ENCODE results near the gene PPARG.

PPARG gene

DNA sequence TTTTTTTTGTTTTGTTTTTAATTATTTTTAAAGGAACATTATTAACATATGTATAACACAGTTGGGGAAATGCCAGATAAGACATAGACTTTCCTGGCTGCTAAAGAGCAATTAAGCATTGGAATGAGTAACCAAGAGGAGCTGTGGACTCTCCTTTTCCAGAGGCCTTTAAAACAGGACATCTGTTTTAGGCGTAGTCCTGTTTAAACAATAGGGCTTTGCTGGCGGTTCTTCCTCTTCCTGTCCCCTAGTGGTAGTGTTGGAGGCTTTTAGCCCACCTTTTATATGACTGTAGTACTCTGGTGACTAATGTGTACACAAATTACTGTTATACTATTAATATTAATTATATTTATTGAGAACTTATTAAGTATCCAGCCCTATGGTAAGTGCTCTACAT, 81.9 kb downstream of the PPARG start:
- ATAC-seq (ENCODE audit: low read depth) (no peak), DNase-seq (ENCODE audit: low spot score) (no peak)
- no peaks in the 10 kb centered on the region for H3K36me3 ChIP-seq (ENCODE audit: low read depth)
- TF ChIP-seq, protein P1, sequence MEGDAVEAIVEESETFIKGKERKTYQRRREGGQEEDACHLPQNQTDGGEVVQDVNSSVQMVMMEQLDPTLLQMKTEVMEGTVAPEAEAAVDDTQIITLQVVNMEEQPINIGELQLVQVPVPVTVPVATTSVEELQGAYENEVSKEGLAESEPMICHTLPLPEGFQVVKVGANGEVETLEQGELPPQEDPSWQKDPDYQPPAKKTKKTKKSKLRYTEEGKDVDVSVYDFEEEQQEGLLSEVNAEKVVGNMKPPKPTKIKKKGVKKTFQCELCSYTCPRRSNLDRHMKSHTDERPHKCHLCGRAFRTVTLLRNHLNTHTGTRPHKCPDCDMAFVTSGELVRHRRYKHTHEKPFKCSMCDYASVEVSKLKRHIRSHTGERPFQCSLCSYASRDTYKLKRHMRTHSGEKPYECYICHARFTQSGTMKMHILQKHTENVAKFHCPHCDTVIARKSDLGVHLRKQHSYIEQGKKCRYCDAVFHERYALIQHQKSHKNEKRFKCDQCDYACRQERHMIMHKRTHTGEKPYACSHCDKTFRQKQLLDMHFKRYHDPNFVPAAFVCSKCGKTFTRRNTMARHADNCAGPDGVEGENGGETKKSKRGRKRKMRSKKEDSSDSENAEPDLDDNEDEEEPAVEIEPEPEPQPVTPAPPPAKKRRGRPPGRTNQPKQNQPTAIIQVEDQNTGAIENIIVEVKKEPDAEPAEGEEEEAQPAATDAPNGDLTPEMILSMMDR (IDR thresholded peaks at IDR 0.05; ENCODE audit: poor library complexity, severe bottlenecking) = no peak
- no peak overlapping the region for H3K4me3 ChIP-seq (ENCODE audit: severe bottlenecking)
- H3K27me3 ChIP-seq (ENCODE audit: insufficient read depth, poor library complexity, severe bottlenecking) = no peaks in the 10 kb centered on the region
- no peak overlapping the region for H3K27ac ChIP-seq (ENCODE audit: poor library complexity, severe bottlenecking)
- H3K9me3 ChIP-seq (ENCODE audit: severe bottlenecking) = no peaks in the 10 kb centered on the region
- peaks cover 4% of the 10 kb centered on the region for H3K4me1 ChIP-seq (ENCODE audit: insufficient read depth, poor library complexity, severe bottlenecking)

- no peak for ATAC-seq (ENCODE audit: low read depth)
- H3K27me3 ChIP-seq (ENCODE audit: insufficient read depth, poor library complexity, severe bottlenecking) = no peaks in the 10 kb centered on the region
- H3K9me3 ChIP-seq (ENCODE audit: severe bottlenecking) = no peaks in the 10 kb centered on the region
- peaks cover 4% of the 10 kb centered on the region for H3K4me1 ChIP-seq (ENCODE audit: insufficient read depth, poor library complexity, severe bottlenecking)
- TF ChIP-seq, protein P1 (IDR thresholded peaks at IDR 0.05; ENCODE audit: poor library complexity, severe bottlenecking) = no peak
- no peaks in the 10 kb centered on the region for H3K36me3 ChIP-seq (ENCODE audit: low read depth)
- no peak overlapping the region for H3K27ac ChIP-seq (ENCODE audit: poor library complexity, severe bottlenecking)
- no peak overlapping the region for H3K4me3 ChIP-seq (ENCODE audit: severe bottlenecking)
- DNase-seq (ENCODE audit: low spot score) = no peak
These were observed 82.8 kb downstream of the PPARG start for GRCh38 chr3:12371525-12372140.

DNA sequence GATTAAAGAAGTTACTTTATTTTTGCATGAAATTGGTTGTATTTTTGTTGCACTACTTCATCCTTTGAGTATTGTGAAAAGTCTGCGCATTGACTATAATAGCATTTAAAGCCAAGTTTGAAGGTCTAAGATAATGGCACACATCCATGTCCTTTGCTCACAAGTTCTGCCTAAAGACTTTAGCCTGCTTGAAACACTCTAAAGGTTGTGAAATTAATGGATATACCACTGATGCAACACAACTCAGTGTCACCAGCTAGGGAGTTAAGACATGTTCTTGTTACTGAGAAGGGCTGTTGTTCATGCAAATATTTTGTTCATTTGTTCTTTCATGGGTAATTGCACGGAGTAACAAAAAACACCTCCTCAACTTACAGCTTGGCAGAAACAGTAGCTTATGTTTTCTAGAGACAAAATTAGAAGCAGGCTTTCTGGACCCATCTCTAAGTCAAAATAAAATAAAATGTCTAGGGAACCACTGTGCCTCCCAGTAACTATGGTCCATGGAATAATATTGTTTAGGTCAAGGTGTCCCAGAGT, 83.9 kb downstream of the PPARG start:
- ATAC-seq (ENCODE audit: low read depth) = no peak

DNA sequence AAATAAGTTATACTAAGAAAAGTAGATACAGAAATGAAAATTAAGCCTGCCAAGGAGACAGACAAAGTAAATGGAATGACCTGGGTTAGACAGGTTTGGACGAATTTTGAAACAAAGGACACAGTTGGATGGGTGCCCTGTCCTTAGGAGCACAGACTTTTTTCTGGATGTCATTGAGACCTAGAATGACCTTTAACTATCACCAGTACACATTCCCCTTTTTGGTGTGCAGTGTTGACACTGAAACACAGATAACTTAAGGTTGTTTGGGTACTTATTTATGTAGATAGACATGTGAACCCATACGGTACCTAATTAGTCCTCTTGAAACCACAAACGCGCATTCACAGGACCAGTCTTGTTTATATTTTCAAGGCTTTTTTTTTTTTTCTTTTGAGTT, 86.7 kb downstream of the PPARG start:
- DNase-seq (ENCODE audit: low spot score) (no peak), ATAC-seq (ENCODE audit: low read depth) (no peak)
- no peaks in the 10 kb centered on the region for H3K27me3 ChIP-seq (ENCODE audit: insufficient read depth, poor library complexity, severe bottlenecking)
- no peaks in the 10 kb centered on the region for H3K36me3 ChIP-seq (ENCODE audit: low read depth)
- no peak overlapping the region for H3K27ac ChIP-seq (ENCODE audit: poor library complexity, severe bottlenecking)
- peaks cover 4% of the 10 kb centered on the region for H3K4me1 ChIP-seq (ENCODE audit: insufficient read depth, poor library complexity, severe bottlenecking)
- TF ChIP-seq, protein P1 (IDR thresholded peaks at IDR 0.05; ENCODE audit: poor library complexity, severe bottlenecking) = no peak
- H3K4me3 ChIP-seq (ENCODE audit: severe bottlenecking) = no peak overlapping the region
- H3K9me3 ChIP-seq (ENCODE audit: severe bottlenecking) = no peaks in the 10 kb centered on the region

More for the DNA sequence above, 83.9 kb downstream of the PPARG start:
- Histone ChIP-seq H3K27ac (ENCODE audit: poor library complexity, severe bottlenecking) (no peak overlapping the region), H3K4me3 (ENCODE audit: severe bottlenecking) (no peak overlapping the region), H3K27me3 (ENCODE audit: insufficient read depth, poor library complexity, severe bottlenecking) (no peaks in the 10 kb centered on the region), H3K36me3 (ENCODE audit: low read depth) (no peaks in the 10 kb centered on the region), H3K4me1 (ENCODE audit: insufficient read depth, poor library complexity, severe bottlenecking) (peaks cover 4% of the 10 kb centered on the region), H3K9me3 (ENCODE audit: severe bottlenecking) (no peaks in the 10 kb centered on the region)
- TF ChIP-seq, protein P1 (IDR thresholded peaks at IDR 0.05; ENCODE audit: poor library complexity, severe bottlenecking) = no peak
- no peak for DNase-seq (ENCODE audit: low spot score)

Data from RWPE2 (cell line).